Measurements from ENCODE around the gene EPB41L4A. TPM values are rescaled to one million over a fixed set of nuclear protein-coding genes. Genes with fewer than 3 reads are reported as not detected.

Gene EPB41L4A
- total RNA-seq, 1 experiment from 2014 or later, result not detected

- DNase-seq (ENCODE audit: low read depth), result no peak
Measured at GRCh38 chr5:112159435-112159834, 259.6 kb downstream of the EPB41L4A start.

DNA sequence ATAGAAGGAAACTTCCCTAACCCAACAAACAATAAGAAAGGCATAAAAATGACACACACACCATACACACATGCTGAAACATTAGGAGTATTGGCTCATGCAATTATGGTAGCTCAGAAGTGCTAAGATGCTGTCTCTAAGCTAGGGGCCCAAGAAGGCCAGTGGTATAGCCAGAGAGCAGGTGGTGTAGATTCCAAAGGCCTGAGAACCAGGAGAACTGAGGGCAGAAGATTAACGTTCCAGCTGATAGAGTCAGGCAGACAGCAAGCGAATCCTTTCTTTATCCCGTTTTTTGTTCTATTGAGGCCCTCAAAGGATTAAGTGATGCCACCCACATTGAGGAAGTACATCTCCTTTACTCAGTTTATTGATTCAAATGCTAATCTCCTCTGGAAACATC is 262.9 kb downstream of the EPB41L4A start:
- DNase-seq (ENCODE audit: low read depth), result no peak

GRCh38 chr5:112154940-112155686 is 264.0 kb downstream of the EPB41L4A start:
- DNase-seq (ENCODE audit: low read depth), result peak; percentile 82

DNA sequence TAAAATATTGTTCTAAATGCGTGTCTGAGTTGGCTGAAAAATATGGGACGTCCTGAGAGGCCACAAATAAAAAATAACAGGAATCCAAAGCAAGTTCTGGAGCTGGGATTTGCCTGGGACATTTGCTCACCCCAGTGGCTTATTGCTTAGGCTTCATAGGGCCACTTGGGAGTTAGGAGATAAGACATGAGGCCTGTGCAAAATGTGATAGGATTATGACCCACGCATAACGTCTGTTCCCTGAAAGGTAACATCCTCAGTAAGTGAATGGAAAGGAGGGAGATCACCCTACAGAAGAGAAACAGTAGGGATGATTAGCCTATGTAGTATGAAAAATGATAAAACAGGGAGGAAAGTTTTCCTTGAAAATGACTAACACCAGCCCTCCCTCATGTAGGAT is 269.4 kb downstream of the EPB41L4A start:
- no peak for DNase-seq (ENCODE audit: low read depth)

- peak; percentile 89 for DNase-seq (ENCODE audit: low read depth)
Measured at GRCh38 chr5:112146323-112147226, 272.5 kb downstream of the EPB41L4A start.

DNA sequence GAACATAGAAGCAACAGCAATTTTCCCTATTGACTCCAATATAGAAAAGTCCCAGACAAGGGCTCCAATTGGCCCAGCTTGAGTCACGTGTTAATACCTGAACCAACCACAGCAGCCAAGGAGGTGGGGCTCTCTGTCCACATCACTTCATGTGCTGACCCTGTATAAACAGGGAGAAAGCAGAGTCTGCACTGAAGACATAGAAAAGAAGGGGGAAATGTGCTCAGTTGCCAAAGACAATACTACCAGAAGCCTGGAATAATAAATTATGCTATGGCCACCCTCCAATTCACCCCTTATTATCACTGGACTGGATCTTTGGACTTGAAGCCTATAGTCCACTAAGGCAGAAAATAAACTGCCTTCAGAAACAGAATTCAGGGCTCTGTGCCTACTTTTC is 275.4 kb downstream of the EPB41L4A start:
- no peak for DNase-seq (ENCODE audit: low read depth)

DNA sequence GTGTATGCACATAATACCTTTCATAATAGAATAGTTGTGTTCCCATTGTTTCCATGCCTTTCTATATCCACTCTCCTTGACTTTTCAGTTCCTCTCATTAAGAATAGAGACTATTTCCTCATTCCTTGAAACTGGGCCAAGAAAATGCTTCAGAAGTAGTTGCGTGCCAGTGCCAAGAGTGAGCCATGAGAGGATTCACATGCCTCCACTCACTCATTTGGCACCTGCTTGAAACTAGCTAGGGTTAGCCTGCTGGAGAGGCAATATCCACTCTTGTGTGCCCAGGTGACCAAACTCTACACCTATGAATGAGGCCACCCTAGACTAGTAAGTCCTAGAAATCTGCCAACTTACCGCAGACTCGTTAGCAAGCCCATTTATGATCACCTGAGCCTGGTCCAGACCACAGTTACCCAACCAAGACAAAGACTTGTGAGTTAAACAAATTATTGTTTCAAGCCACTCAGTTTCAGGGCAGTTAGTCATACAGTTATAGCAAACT is 276.3 kb downstream of the EPB41L4A start:
- peak; percentile 37 for DNase-seq (ENCODE audit: low read depth)

DNA sequence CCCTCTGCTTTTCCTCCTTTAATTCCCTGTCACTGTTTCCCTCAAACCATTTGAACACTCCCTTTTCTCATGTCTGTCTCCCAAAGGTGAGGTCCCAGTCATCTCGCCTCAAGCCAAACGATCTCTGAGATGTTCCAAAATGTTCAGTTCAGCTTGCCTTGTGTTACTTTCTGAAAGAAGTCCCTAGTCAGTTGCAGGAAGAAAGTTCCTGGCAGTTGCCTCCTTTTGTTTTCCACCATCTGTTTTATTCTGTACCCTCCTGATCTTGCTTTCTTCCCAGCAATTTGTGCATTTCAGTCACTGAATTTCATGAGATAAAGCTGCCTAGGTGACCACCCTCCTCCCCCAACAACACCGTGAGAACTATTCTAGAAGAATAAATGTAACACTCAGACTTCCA is 277.5 kb downstream of the EPB41L4A start:
- no peak for DNase-seq (ENCODE audit: low read depth)

DNA sequence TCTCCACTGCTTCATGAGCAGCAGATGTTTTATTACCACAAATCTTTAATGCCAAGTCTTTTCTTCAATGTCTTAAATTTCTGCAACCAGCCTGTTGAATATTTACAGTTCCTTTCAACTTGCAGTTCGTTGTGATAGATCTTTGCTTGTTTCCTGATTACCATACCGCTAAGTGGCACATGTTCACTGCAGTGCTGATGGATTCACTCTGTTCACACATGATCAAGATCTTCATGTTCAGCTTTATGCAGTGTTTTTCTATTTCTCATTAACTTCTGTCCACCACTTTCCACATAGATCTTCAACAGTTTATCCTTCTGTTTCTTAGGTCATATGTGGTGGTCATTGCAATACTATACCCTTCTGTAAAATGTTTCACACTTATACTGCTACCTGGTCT is 280.6 kb downstream of the EPB41L4A start:
- DNase-seq (ENCODE audit: low read depth), result no peak

GRCh38 chr5:112136773-112137172 is 282.3 kb downstream of the EPB41L4A start:
- DNase-seq (ENCODE audit: low read depth), result no peak

- DNase-seq (ENCODE audit: low read depth), result no peak
Measured at GRCh38 chr5:112127861-112128260, 291.2 kb downstream of the EPB41L4A start.

DNA sequence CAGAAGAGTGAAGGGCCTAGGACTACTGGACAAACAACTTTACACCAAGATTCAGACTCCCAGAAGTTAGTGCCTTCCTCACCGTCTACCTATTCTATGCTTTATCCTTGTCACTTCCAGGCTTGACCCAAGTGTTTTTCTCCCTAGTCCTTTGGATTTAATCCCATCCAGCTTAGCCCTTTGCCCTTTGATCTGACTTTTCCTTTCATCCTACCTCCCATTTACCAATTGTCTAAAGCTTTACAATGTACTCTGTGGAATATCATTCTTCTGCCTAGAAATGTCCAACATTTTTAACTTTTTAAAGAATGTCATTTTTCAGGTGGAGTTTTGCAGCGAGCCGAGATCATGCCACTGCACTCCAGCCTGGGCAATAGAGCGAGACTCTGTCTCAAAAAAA is 292.1 kb downstream of the EPB41L4A start:
- DNase-seq (ENCODE audit: low read depth), result no peak

GRCh38 chr5:112125903-112126302 is 293.2 kb downstream of the EPB41L4A start:
- no peak for DNase-seq (ENCODE audit: low read depth)

- DNase-seq (ENCODE audit: low read depth), result no peak
Measured at GRCh38 chr5:112124788-112125187, 294.3 kb downstream of the EPB41L4A start.

- no peak for DNase-seq (ENCODE audit: low read depth)
Measured at GRCh38 chr5:112123086-112123485, 296.0 kb downstream of the EPB41L4A start.

DNA sequence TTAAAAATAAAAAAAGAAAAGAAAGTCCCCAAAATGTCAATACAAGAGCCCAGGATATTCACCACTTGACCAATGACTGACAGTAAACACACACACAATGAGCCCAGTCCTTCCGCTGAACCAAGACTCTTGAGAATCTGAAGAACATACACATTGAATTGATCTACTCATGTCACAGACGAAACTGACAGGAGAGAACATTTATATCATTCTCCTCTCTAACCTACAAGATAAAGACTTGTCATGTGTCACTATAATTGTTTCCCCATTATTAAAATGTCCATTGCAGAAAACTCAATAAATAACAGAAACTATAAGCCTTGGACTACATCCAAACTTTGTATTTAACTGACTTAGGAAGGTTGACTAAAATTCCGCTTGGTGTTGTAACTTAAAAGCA is 296.7 kb downstream of the EPB41L4A start:
- DNase-seq (ENCODE audit: low read depth), result no peak

- DNase-seq (ENCODE audit: low read depth), result peak; percentile 16
Measured at GRCh38 chr5:112121258-112121657, 297.8 kb downstream of the EPB41L4A start.

DNA sequence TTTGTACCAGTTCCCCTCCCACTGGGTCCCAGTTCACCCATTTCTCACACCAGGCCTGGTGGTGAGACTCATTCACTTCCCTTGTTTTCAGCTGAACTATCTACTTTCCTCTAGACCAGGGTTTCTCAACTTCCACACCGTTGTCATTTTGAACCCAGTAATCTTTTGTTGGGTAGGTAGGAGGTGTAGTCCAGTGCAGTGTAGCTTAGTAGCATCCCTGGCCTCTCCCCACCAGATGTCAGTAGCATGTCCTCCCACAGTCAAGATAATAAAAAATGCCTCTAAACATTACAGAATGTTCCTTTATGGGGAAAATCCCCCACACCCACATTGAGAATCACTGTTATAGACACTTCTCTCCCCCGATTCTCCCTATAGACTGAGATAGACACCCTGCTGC is 299.1 kb downstream of the EPB41L4A start:
- no peak for DNase-seq (ENCODE audit: low read depth)

GRCh38 chr5:112119508-112119907 is 299.6 kb downstream of the EPB41L4A start:
- no peak for DNase-seq (ENCODE audit: low read depth)

- DNase-seq (ENCODE audit: low read depth), result no peak
Measured at GRCh38 chr5:112117551-112117950, 301.5 kb downstream of the EPB41L4A start.

DNA sequence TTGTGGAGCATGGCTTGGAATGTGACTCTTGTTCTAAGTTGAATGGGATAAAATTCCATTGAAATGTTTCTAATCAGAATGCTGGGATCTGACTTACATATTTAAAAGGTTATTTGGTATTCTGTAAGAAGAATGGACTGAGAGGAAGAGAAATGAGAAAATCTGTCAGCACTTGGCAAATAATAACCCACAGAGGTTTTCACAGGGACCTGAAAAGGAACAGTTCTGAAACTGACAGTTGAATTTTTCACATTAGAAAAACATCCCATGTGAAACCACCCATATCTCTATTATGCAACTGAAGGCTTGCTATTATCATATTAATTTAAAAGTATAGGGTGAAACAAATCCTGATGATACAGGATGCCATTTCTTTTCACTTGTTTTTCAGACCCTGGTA is 302.7 kb downstream of the EPB41L4A start:
- DNase-seq (ENCODE audit: low read depth), result no peak

DNA sequence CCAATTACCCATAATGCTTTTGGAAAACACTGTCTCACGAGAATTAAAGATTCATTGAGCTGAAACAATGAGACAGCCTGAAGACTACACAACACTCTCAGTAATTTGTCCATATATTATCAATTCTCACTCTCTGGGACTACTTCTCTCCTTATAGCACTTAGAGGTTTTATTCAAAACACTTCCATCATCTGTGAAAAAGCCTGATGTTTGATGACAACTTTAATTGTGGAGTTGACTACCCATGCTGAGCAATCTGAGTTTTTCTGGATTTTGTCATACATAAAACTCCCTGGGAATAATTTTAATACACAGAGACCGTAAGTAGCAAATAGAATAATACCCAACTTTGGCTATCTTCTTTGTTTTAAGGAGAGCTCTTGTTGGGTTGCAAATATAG is 305.5 kb downstream of the EPB41L4A start:
- DNase-seq (ENCODE audit: low read depth), result no peak

All from LHCN-M2 (cell line).